Muscle of leg (tissue), 11 donors: ENCODE data around the gene TEAD2. TPM values are rescaled to one million over a fixed set of nuclear protein-coding genes. Genes with fewer than 3 reads are reported as not detected.
"Not testable (repeated sequence)": the region's sequence is repeated elsewhere in the genome, so short reads cannot be mapped to it uniquely, and the experiment has no call there.

Experiments
- DNase-seq: peaks from one replicate; pipeline ENCODE4 v3.0.0; 2013
- H3K27ac ChIP-seq: one replicate; pipeline ENCODE4 v1.5.1; 2013; ENCODE audit warnings: mild to moderate bottlenecking, low read length, control low read depth
- H3K27me3 ChIP-seq: one replicate; pipeline ENCODE4 v1.6.1; 2013; ENCODE audit warnings: low read length; ENCODE audit not compliant: control insufficient read depth, insufficient read depth
- H3K36me3 ChIP-seq: one replicate; pipeline ENCODE4 v1.6.1; 2013; ENCODE audit warnings: low read length; ENCODE audit not compliant: control insufficient read depth, insufficient read depth
- H3K4me1 ChIP-seq: one replicate; pipeline ENCODE4 v1.6.1; 2013; ENCODE audit warnings: low read length; ENCODE audit not compliant: control insufficient read depth, insufficient read depth
- H3K4me3 ChIP-seq: one replicate; pipeline ENCODE4 v1.5.1; 2013; ENCODE audit warnings: low read length, control low read depth
- H3K9me3 ChIP-seq: replicated peaks from 2 replicates; pipeline ENCODE4 v1.6.1; 2013; ENCODE audit warnings: low read depth, low read length; ENCODE audit not compliant: control insufficient read depth
- whole genome bisulfite sequencing: methylation state at CpG from one replicate; pipeline ENCODE4 v1.1.5; 2013; ENCODE audit warnings: missing lambda C conversion rate; ENCODE audit not compliant: insufficient coverage; 5-methylcytosine and 5-hydroxymethylcytosine counted together
- polyA plus RNA-seq, 8 donors: library from polyadenylated mRNA; unstranded; fragments of 120-200 nt; gene quantifications; one replicate each; pipeline versions ENCODE4 v1.2.1 to v1.2.3, GENCODE V29; 2013; ENCODE audit warnings: inconsistent platforms in 1 of 8, low replicate concordance in 1 of 8; ENCODE audit not compliant: insufficient read length in 8 of 8, insufficient read depth in 1 of 8
- total RNA-seq: library from RNA; stranded (reverse); fragments of 120-200 nt; gene quantifications from one replicate; pipeline ENCODE4 v1.2.4, GENCODE V29; 2013

Gene TEAD2
- total and polyA plus RNA-seq, 9 donors, result 43.0 to 82.6 (median 74.0) TPM

- H3K4me3 ChIP-seq, result no peak overlapping the region
- peaks cover 8% of the 10 kb centered on the region for H3K27me3 ChIP-seq
- no peak overlapping the region for H3K27ac ChIP-seq
- H3K36me3 ChIP-seq, result peaks cover 7% of the 10 kb centered on the region
- 75% methylated on average over 2 of the region's 3 CpGs for WGBS
- H3K9me3 ChIP-seq, result no peaks in the 10 kb centered on the region
- DNase-seq, result no peak
- H3K4me1 ChIP-seq, result peaks cover 3% of the 10 kb centered on the region
These were observed 28.8 kb downstream of the TEAD2 start for GRCh38 chr19:49333418-49333805.

GRCh38 chr19:49332691-49333417 is 29.4 kb downstream of the TEAD2 start:
- not testable (repeated sequence) for H3K4me3 ChIP-seq, H3K4me1 ChIP-seq, H3K36me3 ChIP-seq, H3K27ac ChIP-seq, DNase-seq, H3K27me3 ChIP-seq, H3K9me3 ChIP-seq
- WGBS, result 81% methylated on average over 5 of the region's 13 CpGs

- Histone ChIP-seq H3K27ac (no peak overlapping the region), H3K9me3 (no peaks in the 10 kb centered on the region), H3K4me3 (no peak overlapping the region), H3K36me3 (peaks cover 5% of the 10 kb centered on the region), H3K27me3 (no peaks in the 10 kb centered on the region), H3K4me1 (no peaks in the 10 kb centered on the region)
- WGBS, result no CpG with 5 or more reads among the region's 2 CpGs
- DNase-seq, result peak; percentile 60
These were observed 30.6 kb downstream of the TEAD2 start for GRCh38 chr19:49331616-49332055.

DNA sequence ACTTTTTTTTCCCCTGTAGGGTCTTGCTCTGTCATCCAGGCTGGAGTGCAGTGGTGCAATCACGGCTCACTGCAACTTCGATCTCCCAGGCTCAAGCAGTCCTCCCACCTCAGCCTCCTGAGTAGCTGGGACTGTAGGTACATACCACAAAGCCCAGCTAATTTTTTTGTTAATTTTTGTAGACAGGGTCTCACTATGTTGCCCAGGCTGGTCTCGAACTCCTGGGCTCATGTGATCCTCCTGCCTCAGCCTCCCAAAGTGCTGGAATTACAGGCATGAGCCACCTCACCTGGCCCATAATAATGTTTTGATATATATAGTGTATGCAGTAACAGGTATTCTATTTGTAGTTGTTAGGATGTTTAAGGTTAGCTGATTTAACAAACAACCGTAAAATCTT is 31.0 kb downstream of the TEAD2 start:
- not testable (repeated sequence) for H3K4me3 ChIP-seq, DNase-seq, H3K36me3 ChIP-seq, H3K9me3 ChIP-seq, H3K27ac ChIP-seq, H3K4me1 ChIP-seq, H3K27me3 ChIP-seq
- WGBS, result no CpG with 5 or more reads among the region's 4 CpGs

- no peaks in the 10 kb centered on the region for H3K4me1 ChIP-seq
- no peak overlapping the region for H3K27ac ChIP-seq
- no CpG with 5 or more reads among the region's 2 CpGs for WGBS
- peaks cover 5% of the 10 kb centered on the region for H3K36me3 ChIP-seq
- H3K9me3 ChIP-seq, result no peaks in the 10 kb centered on the region
- no peak for DNase-seq
- H3K27me3 ChIP-seq, result no peaks in the 10 kb centered on the region
- H3K4me3 ChIP-seq, result no peak overlapping the region
These were observed 33.5 kb downstream of the TEAD2 start for GRCh38 chr19:49328741-49329140.

GRCh38 chr19:49327878-49328544 is 34.2 kb downstream of the TEAD2 start:
- Histone ChIP-seq H3K9me3 (peaks cover under 1% of the 10 kb centered on the region), H3K27ac (no peak overlapping the region), H3K4me1 (no peaks in the 10 kb centered on the region), H3K27me3 (no peaks in the 10 kb centered on the region), H3K4me3 (no peak overlapping the region), H3K36me3 (peaks cover 5% of the 10 kb centered on the region)
- no peak for DNase-seq
- WGBS, result 60% methylated on average over 2 of the region's 2 CpGs

- Histone ChIP-seq H3K36me3 (peaks cover 5% of the 10 kb centered on the region), H3K9me3 (peaks cover 4% of the 10 kb centered on the region), H3K27me3 (no peaks in the 10 kb centered on the region), H3K4me3 (no peak overlapping the region), H3K27ac (no peak overlapping the region), H3K4me1 (no peaks in the 10 kb centered on the region)
- DNase-seq, result no peak
- no CpG with 5 or more reads among the region's 3 CpGs for WGBS
These were observed 36.0 kb downstream of the TEAD2 start for GRCh38 chr19:49326165-49326704.

GRCh38 chr19:49325756-49326155 is 36.5 kb downstream of the TEAD2 start:
- not testable (repeated sequence) for H3K27ac ChIP-seq, H3K4me1 ChIP-seq, H3K36me3 ChIP-seq, H3K27me3 ChIP-seq, H3K9me3 ChIP-seq, DNase-seq, H3K4me3 ChIP-seq
- 100% methylated on average over 2 of the region's 13 CpGs for WGBS

GRCh38 chr19:49324801-49325576 is 37.2 kb downstream of the TEAD2 start, which contains the start of gene SLC6A16:
Gene SLC6A16 (minus strand): TSS chr19:49325191. CDS start chr19:49311347, 13,844 bp downstream.
- Histone ChIP-seq H3K36me3 (peaks cover 3% of the 10 kb centered on the region), H3K9me3 (peaks cover 4% of the 10 kb centered on the region), H3K4me1 (no peaks in the 10 kb centered on the region), H3K4me3 (no peak within 1 kb of the TSS), H3K27ac (no peak within 1 kb of the TSS), H3K27me3 (no peaks in the 10 kb centered on the region)
- DNase-seq, result no peak
- WGBS, result 95% methylated on average over 24 of the region's 38 CpGs

DNA sequence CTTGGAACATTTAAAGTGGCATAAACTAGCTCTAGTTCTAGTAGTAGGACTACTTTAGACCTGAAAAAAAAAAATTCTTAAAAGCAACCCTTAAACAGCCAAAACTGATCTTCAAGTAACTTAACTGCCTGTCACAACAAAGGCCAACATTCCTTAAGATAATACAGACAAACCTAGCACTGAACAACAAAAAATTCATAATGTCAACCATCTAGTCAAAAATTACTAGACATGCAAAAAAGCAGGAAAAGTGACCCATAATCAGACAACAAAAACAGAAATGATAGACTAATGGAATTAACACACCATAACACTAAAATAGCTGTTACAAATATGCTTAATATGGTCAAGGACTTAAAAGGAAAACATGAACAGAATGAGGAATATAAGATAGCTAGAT is 43.9 kb downstream of the TEAD2 start:
- Histone ChIP-seq H3K27ac (no peak overlapping the region), H3K4me1 (no peaks in the 10 kb centered on the region), H3K36me3 (no peaks in the 10 kb centered on the region), H3K4me3 (no peak overlapping the region), H3K27me3 (no peaks in the 10 kb centered on the region), H3K9me3 (peaks cover 15% of the 10 kb centered on the region)
- DNase-seq, result no peak
